Measurements from ENCODE around the gene ATXN2.

- TF ChIP-seq POLR2A (IDR thresholded peaks at IDR 0.05) (no peak), CTCF (IDR thresholded peaks at IDR 0.05) (no peak)
Measured at GRCh38 chr12:111404362-111405148, 194.6 kb downstream of the ATXN2 start.
